NCI-H1436 (cell line): ENCODE measurements around the gene RGN.
"Not testable (repeated sequence)": the region's sequence is repeated elsewhere in the genome, so short reads cannot be mapped to it uniquely, and the experiment has no call there.

ENCODE experiments used
- DNase-seq: peaks from one replicate; lab custom pipeline; 2025; lab: John Stamatoyannopoulos, UW

The RGN gene

GRCh38 chrX:47124466-47124865 lies 46.2 kb downstream of the RGN start:
- not testable (repeated sequence) for DNase-seq

- peak; percentile 86 for DNase-seq
Measured at GRCh38 chrX:47129157-47129898, 51.1 kb downstream of the RGN start.

GRCh38 chrX:47129899-47130358 lies 51.7 kb downstream of the RGN start:
- DNase-seq, result no peak

GRCh38 chrX:47133493-47133892 lies 55.2 kb downstream of the RGN start:
- no peak for DNase-seq

- DNase-seq, result not testable (repeated sequence)
Measured at GRCh38 chrX:47135650-47136049, 57.4 kb downstream of the RGN start.

GRCh38 chrX:47138171-47138570 lies 59.9 kb downstream of the RGN start:
- no peak for DNase-seq
